Adrenal gland (tissue), 5 donors: ENCODE data around the gene ADAMTS6.

Experiments used
- POLR2A ChIP-seq, 2 donors: fragments of 450-650 bp; IDR thresholded peaks; one replicate each; pipeline ENCODE4 v1.6.1; 2017; ENCODE audit warnings: antibody characterized with exemption in 2 of 2, mild to moderate bottlenecking in 2 of 2, moderate library complexity in 1 of 2
- TF ChIP-seq, protein P1 (sequence below), 6 experiments: fragments of 450-650 bp in 4 of 6; fragments of 200-600 bp in 2 of 6; sonication (generic) in 1 of 6; IDR thresholded peaks; 1 replicate in 5 of 6; 2 replicates in 1 of 6; pipeline versions ENCODE4 v1.5.1 to v1.8.0; 2016 to 2021; ENCODE audit warnings: antibody characterized with exemption in 6 of 6, mild to moderate bottlenecking in 2 of 6, moderate library complexity in 1 of 6
- donor health status: DM: no; HTN: no; CAD: no.

- TF ChIP-seq, protein P1, sequence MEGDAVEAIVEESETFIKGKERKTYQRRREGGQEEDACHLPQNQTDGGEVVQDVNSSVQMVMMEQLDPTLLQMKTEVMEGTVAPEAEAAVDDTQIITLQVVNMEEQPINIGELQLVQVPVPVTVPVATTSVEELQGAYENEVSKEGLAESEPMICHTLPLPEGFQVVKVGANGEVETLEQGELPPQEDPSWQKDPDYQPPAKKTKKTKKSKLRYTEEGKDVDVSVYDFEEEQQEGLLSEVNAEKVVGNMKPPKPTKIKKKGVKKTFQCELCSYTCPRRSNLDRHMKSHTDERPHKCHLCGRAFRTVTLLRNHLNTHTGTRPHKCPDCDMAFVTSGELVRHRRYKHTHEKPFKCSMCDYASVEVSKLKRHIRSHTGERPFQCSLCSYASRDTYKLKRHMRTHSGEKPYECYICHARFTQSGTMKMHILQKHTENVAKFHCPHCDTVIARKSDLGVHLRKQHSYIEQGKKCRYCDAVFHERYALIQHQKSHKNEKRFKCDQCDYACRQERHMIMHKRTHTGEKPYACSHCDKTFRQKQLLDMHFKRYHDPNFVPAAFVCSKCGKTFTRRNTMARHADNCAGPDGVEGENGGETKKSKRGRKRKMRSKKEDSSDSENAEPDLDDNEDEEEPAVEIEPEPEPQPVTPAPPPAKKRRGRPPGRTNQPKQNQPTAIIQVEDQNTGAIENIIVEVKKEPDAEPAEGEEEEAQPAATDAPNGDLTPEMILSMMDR (IDR thresholded peaks at IDR 0.05): no peak
- TF ChIP-seq POLR2A (IDR thresholded peaks at IDR 0.05): no peak
Measured at GRCh38 chr5:65446682-65447081, 35.0 kb downstream of the ADAMTS6 start.
